Right hindlimb (tissue), 1 donor: ENCODE data around the gene LSAMP.

Source experiments
- DNase-seq: peaks from one replicate; pipeline ENCODE4 v3.0.0-alpha.2; 2018

Gene LSAMP

GRCh38 chr3:116445311-116445841, at the start of gene LSAMP:
Gene LSAMP (minus strand): TSS chr3:116445487.
- peak; percentile 87 for DNase-seq

- DNase-seq = no peak
These were observed 47.1 kb upstream of the LSAMP start for GRCh38 chr3:116492379-116492778.

- no peak for DNase-seq
These were observed 37.8 kb upstream of the LSAMP start for GRCh38 chr3:116483135-116483534.

- no peak for DNase-seq
These were observed 31.4 kb upstream of the LSAMP start for GRCh38 chr3:116476691-116477090.

GRCh38 chr3:116474801-116475200, 29.5 kb upstream of the LSAMP start:
- no peak for DNase-seq

GRCh38 chr3:116474032-116474780, 28.9 kb upstream of the LSAMP start:
- DNase-seq = no peak

- no peak for DNase-seq
These were observed 28.3 kb upstream of the LSAMP start for GRCh38 chr3:116473602-116474001.

- no peak for DNase-seq
These were observed 25.4 kb upstream of the LSAMP start for GRCh38 chr3:116470605-116471197.

- no peak for DNase-seq
These were observed 24.3 kb upstream of the LSAMP start for GRCh38 chr3:116469546-116469945.

- no peak for DNase-seq
These were observed 19.1 kb upstream of the LSAMP start for GRCh38 chr3:116464276-116464798.

- DNase-seq = no peak
These were observed 8.5 kb upstream of the LSAMP start for GRCh38 chr3:116453666-116454346.

- no peak for DNase-seq
These were observed 4.5 kb upstream of the LSAMP start for GRCh38 chr3:116449546-116450350.

- DNase-seq = no peak
These were observed 703 bp upstream of the LSAMP start for GRCh38 chr3:116445990-116446389.

- peak; percentile 50 for DNase-seq
These were observed 422 bp downstream of the LSAMP start for GRCh38 chr3:116444819-116445310.

GRCh38 chr3:116444115-116444747, 1.1 kb downstream of the LSAMP start:
- no peak for DNase-seq

- DNase-seq = no peak
These were observed 2.1 kb downstream of the LSAMP start for GRCh38 chr3:116443191-116443661.

- DNase-seq = no peak
These were observed 2.8 kb downstream of the LSAMP start for GRCh38 chr3:116442331-116443021.

- no peak for DNase-seq
These were observed 3.6 kb downstream of the LSAMP start for GRCh38 chr3:116441652-116442051.

- DNase-seq = no peak
These were observed 5.1 kb downstream of the LSAMP start for GRCh38 chr3:116440196-116440595.

- no peak for DNase-seq
These were observed 11.7 kb downstream of the LSAMP start for GRCh38 chr3:116433552-116433951.

- no peak for DNase-seq
These were observed 12.5 kb downstream of the LSAMP start for GRCh38 chr3:116432795-116433194.
